T-cell (primary cell): ENCODE measurements around the gene FCMR. TPM values are rescaled to one million over a fixed set of nuclear protein-coding genes. Genes with fewer than 3 reads are reported as not detected.

Experiments
- ATAC-seq, 4 experiments: fragments of 200-7000 bp in 3 of 4; fragments of 150-1000 bp in 1 of 4; cut with Tn5 transposase; replicated peaks in 1 of 4; 1 replicate in 3 of 4; 2 replicates in 1 of 4; pipeline ENCODE4 v1.10.0; 2021; ENCODE audit warnings: moderate library complexity in 3 of 4, mild to moderate bottlenecking in 2 of 4, moderate number of reproducible peaks in 1 of 4
- CTCF ChIA-PET, 2 donors: fragments of 300-600 bp; sonication (Branson Sonifier 250); formaldehyde crosslinking; loops; one replicate each; lab custom pipeline; 2022; ENCODE audit warnings: antibody characterized with exemption in 2 of 2; lab: Charles Lee
- POLR2A ChIA-PET, 2 donors: fragments of 300-600 bp; sonication (Branson Sonifier 250); formaldehyde crosslinking; loops; one replicate each; lab custom pipeline; 2022; ENCODE audit warnings: antibody characterized with exemption in 2 of 2; lab: Charles Lee
- DNase-seq, 35 experiments: peaks; one replicate each; pipeline versions ENCODE4 v3.0.0 to v3.0.0-alpha.2; 2013 to 2023
- H3K27ac ChIP-seq: one replicate; pipeline ENCODE4 v1.5.1; 2013; ENCODE audit warnings: low read length
- H3K27me3 ChIP-seq, 2 experiments: replicated peaks in 1 of 2; 1 replicate in 1 of 2; 2 replicates in 1 of 2; pipeline versions ENCODE4 v1.6.1 to v1.7.0; 2013; ENCODE audit warnings: low read length in 1 of 2, mixed read lengths in 1 of 2; ENCODE audit not compliant: control insufficient read depth in 2 of 2, insufficient read depth in 2 of 2; ENCODE audit errors: extremely low read depth in 1 of 2
- H3K36me3 ChIP-seq, 2 donors: 1 replicate in 1 of 2; 2 replicates in 1 of 2; pipeline versions ENCODE4 v1.6.1 to v1.7.0; 2013; ENCODE audit warnings: low read length in 1 of 2; ENCODE audit not compliant: control insufficient read depth in 2 of 2, insufficient read depth in 1 of 2; ENCODE audit errors: extremely low read depth in 1 of 2
- H3K4me1 ChIP-seq, 2 experiments: 1 replicate in 1 of 2; 2 replicates in 1 of 2; pipeline versions ENCODE4 v1.6.1 to v1.7.0; 2013; ENCODE audit warnings: low read length in 2 of 2, mixed read lengths in 1 of 2; ENCODE audit not compliant: insufficient read depth in 2 of 2, control insufficient read depth in 1 of 2; ENCODE audit errors: extremely low read depth in 1 of 2
- H3K4me3 ChIP-seq, 2 donors: 1 replicate in 1 of 2; 2 replicates in 1 of 2; pipeline versions ENCODE4 v1.5.1 to v1.7.0; 2013; ENCODE audit warnings: mild to moderate bottlenecking in 2 of 2, low read length in 1 of 2, moderate library complexity in 1 of 2; ENCODE audit not compliant: control insufficient read depth in 1 of 2; ENCODE audit errors: extremely low read depth in 1 of 2
- H3K9me3 ChIP-seq: 2 replicates; pipeline ENCODE4 v1.7.0; 2013
- H3K27ac Mint-ChIP-seq, 2 donors: one replicate each; pipeline ENCODE4 v1.8.0; 2020 to 2021; ENCODE audit warnings: mild to moderate bottlenecking in 2 of 2, mixed read lengths in 2 of 2
- H3K27me3 Mint-ChIP-seq, 2 donors: one replicate each; pipeline ENCODE4 v1.8.0; 2021 to 2022; ENCODE audit warnings: mixed read lengths in 2 of 2
- H3K36me3 Mint-ChIP-seq: one replicate; pipeline ENCODE4 v1.8.0; 2021; ENCODE audit warnings: mixed read lengths
- H3K4me1 Mint-ChIP-seq, 3 donors: one replicate each; pipeline ENCODE4 v1.8.0; 2020 to 2022; ENCODE audit warnings: mixed read lengths in 3 of 3, mild to moderate bottlenecking in 1 of 3
- H3K4me3 Mint-ChIP-seq, 3 donors: one replicate each; pipeline ENCODE4 v1.8.0; 2020 to 2022; ENCODE audit warnings: mild to moderate bottlenecking in 3 of 3, mixed read lengths in 3 of 3, moderate library complexity in 3 of 3
- H3K9me3 Mint-ChIP-seq, 3 donors: one replicate each; pipeline ENCODE4 v1.8.0; 2020 to 2022; ENCODE audit warnings: mixed read lengths in 3 of 3
- WGBS: methylation state at CpG from one replicate; pipeline ENCODE4 v1.1.5; 2013; ENCODE audit warnings: missing lambda C conversion rate; ENCODE audit not compliant: insufficient coverage; 5-methylcytosine and 5-hydroxymethylcytosine counted together
- total RNA-seq, 35 experiments: library from RNA in 6 of 35; stranded (reverse) in 6 of 35; fragments of 120-200 nt in 1 of 35; gene quantifications; one replicate each; pipeline versions ENCODE4 v1.2.1 to v1.2.4 and lab custom pipeline; 2013 to 2026

Gene FCMR
- total RNA-seq, 5 donors from 2014 or later (not counting 1 experiment from before 2014, with no cell fraction given): 275 to 576 (median 453) TPM

DNA sequence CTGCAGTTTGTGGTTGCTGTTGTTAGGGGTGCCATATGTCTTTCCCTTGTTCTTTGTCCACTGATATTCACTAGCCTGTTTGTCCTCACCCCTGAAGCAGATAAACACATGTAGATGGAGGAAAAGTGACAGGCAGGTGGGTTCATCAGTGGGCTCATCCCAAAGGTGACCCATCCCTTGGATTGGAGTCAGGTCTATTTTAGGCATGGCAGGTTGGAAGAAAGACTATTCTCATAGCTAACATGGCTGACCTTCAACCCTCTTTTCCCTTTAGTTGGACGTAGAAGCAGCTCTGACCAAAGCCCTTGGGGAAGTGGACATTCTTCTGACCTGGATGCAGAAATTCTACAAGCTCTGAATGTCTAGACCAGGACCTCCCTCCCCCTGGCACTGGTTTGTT is 19.0 kb downstream of the FCMR start:
- Histone ChIP-seq H3K27me3 (no peaks in the 10 kb centered on the region), H3K4me3 (no peak overlapping the region), H3K27ac (no peak overlapping the region), H3K4me1 (peaks cover 29 to 55% of the 10 kb centered on the region in 2 experiments), H3K36me3 (peaks cover 18 to 48% of the 10 kb centered on the region in 2 donors), H3K9me3 (no peaks in the 10 kb centered on the region)
- H3K36me3 Mint-ChIP-seq: peaks cover 49% of the 10 kb centered on the region
- ChIA-PET CTCF (no interaction called here), POLR2A (no interaction called here)
- ATAC-seq (no peak), DNase-seq (no peak)
- H3K9me3 Mint-ChIP-seq: no peaks in the 10 kb centered on the region
- H3K4me1 Mint-ChIP-seq: peaks cover 76 to 91% (median 87%) of the 10 kb centered on the region in 3 donors
- WGBS: no CpG with 5 or more reads among the region's 1 CpG
- no peaks in the 10 kb centered on the region for H3K27me3 Mint-ChIP-seq
- peak overlapping the region; percentile 90 to 92 for H3K27ac Mint-ChIP-seq
- H3K4me3 Mint-ChIP-seq: no peak overlapping the region

DNA sequence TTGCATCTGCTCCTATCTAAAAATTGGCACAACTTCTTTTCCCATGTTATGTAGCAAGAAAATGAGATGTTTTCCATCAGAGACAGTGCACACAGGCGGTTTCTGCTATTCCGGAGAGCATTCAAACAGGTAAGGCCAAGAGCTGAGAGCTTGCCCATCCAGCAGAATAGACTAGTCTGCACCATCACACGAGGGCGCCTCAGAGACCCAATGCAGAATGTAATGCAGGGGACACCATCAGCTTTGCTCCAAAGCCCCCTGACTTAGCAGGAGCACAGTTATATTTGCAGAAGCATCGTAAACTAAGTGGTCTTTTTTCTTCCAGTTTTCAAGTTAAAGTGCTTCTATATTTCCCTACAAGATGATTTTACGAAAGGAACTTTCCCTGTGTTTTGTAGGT is 19.8 kb downstream of the FCMR start:
- Histone ChIP-seq H3K27ac (no peak overlapping the region), H3K4me3 (no peak overlapping the region), H3K9me3 (no peaks in the 10 kb centered on the region), H3K27me3 (no peaks in the 10 kb centered on the region), H3K4me1 (peaks cover 22 to 47% of the 10 kb centered on the region in 2 experiments), H3K36me3 (peaks cover 17 to 40% of the 10 kb centered on the region in 2 donors)
- ChIA-PET CTCF (interaction anchor here in 1 of 2 donors (0.6 kb wide), 1 partner anchor 148 kb away, joined by 3 read pairs; no protein-coding TSS in a partner anchor), POLR2A (interaction anchor here in 1 of 2 donors (0.6 kb wide), 1 partner anchor 82 kb away, joined by 3 read pairs; no protein-coding TSS in a partner anchor)
- peaks cover 81 to 90% (median 85%) of the 10 kb centered on the region in 3 donors for H3K4me1 Mint-ChIP-seq
- H3K27ac Mint-ChIP-seq: peak overlapping the region; percentile 58 to 87
- WGBS: 94% methylated on average over 4 of the region's 6 CpGs
- DNase-seq (no peak), ATAC-seq (no peak)
- H3K9me3 Mint-ChIP-seq: no peaks in the 10 kb centered on the region
- H3K4me3 Mint-ChIP-seq: no peak overlapping the region
- H3K27me3 Mint-ChIP-seq: no peaks in the 10 kb centered on the region
- H3K36me3 Mint-ChIP-seq: peaks cover 49% of the 10 kb centered on the region

DNA sequence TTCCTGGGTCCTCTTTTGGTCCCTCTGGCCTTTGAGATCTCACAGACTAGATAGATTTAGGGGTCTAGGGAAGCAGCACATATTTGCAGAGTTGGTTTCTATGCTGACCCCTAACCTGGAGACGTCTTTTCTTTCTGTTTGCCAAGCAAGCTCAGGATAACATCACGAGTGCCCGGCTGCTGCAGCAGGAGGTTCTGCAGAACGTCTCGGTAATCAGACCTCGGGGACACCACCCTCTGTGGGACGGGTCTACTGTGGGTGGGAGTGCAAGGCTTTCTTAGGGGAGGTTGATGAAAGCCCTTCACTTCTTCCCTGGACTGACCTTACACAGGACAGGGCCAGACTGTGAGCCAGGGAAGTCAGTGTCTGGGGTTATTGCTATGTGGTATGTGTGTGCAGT is 21.6 kb downstream of the FCMR start:
- no peak for DNase-seq
- Histone ChIP-seq H3K4me3 (no peak overlapping the region), H3K4me1 (peaks cover 6 to 33% of the 10 kb centered on the region in 2 experiments), H3K27me3 (peaks cover 0 to 7% of the 10 kb centered on the region in 2 experiments), H3K36me3 (peaks cover 16 to 26% of the 10 kb centered on the region in 2 donors), H3K27ac (peak overlapping the region; percentile 20), H3K9me3 (no peaks in the 10 kb centered on the region)
- Mint-ChIP-seq H3K27me3 (no peaks in the 10 kb centered on the region), H3K4me3 (no peak overlapping the region), H3K4me1 (peaks cover 70 to 85% (median 74%) of the 10 kb centered on the region in 3 donors), H3K9me3 (no peaks in the 10 kb centered on the region), H3K36me3 (peaks cover 34% of the 10 kb centered on the region), H3K27ac (peak overlapping the region; percentile 58 to 87)
- CTCF ChIA-PET: interaction anchor here (0.6 to 1.4 kb wide), 3 partner anchors 9 to 34 kb away, joined by 3 to 5 read pairs (median 5); no protein-coding TSS in a partner anchor
- peak in 1 of 4 experiments; percentile 12 for ATAC-seq
- WGBS: no CpG with 5 or more reads among the region's 7 CpGs
- POLR2A ChIA-PET: no interaction called here

DNA sequence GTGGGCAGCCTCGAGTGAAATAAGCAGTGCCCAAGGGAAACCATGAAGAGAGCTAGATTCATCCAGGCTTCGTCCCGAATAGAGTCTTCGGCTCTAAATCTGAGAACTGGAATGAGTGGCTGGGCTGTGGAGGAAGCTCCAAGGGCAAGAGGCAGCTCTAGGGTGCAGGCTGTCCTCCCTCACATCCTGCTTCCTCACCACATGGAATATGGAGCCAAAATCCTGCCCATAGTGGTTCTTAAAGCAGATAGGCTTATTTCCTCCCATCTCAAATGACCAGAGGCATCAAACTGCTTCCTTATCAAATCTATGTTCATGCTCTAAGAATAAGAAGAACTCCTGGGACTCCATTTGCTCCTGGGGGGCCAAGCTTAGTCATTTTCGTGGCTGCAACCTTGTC is 22.0 kb downstream of the FCMR start:
- peaks cover 12 to 22% of the 10 kb centered on the region in 2 donors for H3K36me3 ChIP-seq
- Mint-ChIP-seq H3K27me3 (no peaks in the 10 kb centered on the region), H3K4me3 (no peak overlapping the region), H3K36me3 (peaks cover 29% of the 10 kb centered on the region), H3K27ac (peak overlapping the region; percentile 58 to 87), H3K9me3 (no peaks in the 10 kb centered on the region), H3K4me1 (peaks cover 66 to 81% (median 70%) of the 10 kb centered on the region in 3 donors)
- H3K27me3 ChIP-seq: peaks cover 0 to 7% of the 10 kb centered on the region in 2 experiments
- peak in 1 of 4 experiments; percentile 4 for ATAC-seq
- no peak for DNase-seq
- WGBS: 80% methylated on average over 1 of the region's 5 CpGs
- peaks cover 3 to 29% of the 10 kb centered on the region in 2 experiments for H3K4me1 ChIP-seq
- H3K9me3 ChIP-seq: no peaks in the 10 kb centered on the region
- no peak overlapping the region for H3K4me3 ChIP-seq
- ChIA-PET CTCF (interaction anchor here (0.6 to 1.0 kb wide), 2 partner anchors 10 to 34 kb away, joined by 3 to 5 read pairs; no protein-coding TSS in a partner anchor), POLR2A (no interaction called here)
- no peak overlapping the region for H3K27ac ChIP-seq

DNA sequence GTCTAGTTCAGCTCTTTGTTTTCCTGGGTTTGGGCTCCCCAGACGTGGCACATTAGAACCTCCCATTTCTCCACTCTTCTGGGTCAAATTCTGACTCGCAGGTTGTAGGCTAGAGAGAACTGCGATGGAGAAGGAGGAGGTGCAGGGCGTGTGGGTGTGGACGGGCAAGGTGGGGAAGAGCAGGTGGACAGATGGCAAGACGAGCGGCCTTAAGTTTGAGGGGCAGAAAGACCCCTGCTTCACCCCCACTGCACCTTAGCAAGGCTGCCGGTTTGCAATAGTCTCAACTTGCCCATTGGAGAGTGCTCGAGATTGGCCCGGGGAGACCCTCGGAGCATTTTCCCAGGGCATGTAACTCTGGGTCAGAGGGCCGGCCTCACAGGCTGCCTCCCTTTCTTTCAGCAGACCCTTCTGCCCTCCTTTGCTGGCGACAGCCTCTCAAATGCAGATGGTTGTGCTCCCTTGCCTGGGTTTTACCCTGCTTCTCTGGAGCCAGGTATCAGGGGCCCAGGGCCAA is 22.8 kb downstream of the FCMR start:
- WGBS: 89% methylated on average over 6 of the region's 13 CpGs
- peak overlapping the region; percentile 69 to 76 for H3K27ac Mint-ChIP-seq
- H3K27me3 ChIP-seq: peaks cover 0 to 7% of the 10 kb centered on the region in 2 experiments
- peaks cover 0 to 24% of the 10 kb centered on the region in 2 experiments for H3K4me1 ChIP-seq
- no peak overlapping the region for H3K27ac ChIP-seq
- POLR2A ChIA-PET: no interaction called here
- no peak overlapping the region for H3K4me3 Mint-ChIP-seq
- H3K36me3 ChIP-seq: peaks cover 8 to 14% of the 10 kb centered on the region in 2 donors
- no peaks in the 10 kb centered on the region for H3K9me3 Mint-ChIP-seq
- H3K27me3 Mint-ChIP-seq: no peaks in the 10 kb centered on the region
- ATAC-seq (no peak), DNase-seq (no peak)
- no peak overlapping the region for H3K4me3 ChIP-seq
- H3K4me1 Mint-ChIP-seq: peaks cover 60 to 78% (median 62%) of the 10 kb centered on the region in 3 donors
- no peaks in the 10 kb centered on the region for H3K9me3 ChIP-seq
- CTCF ChIA-PET: interaction anchor here in 1 of 2 donors (0.6 to 1.0 kb wide), 3 partner anchors 8 to 87 kb away, joined by 3 read pairs; no protein-coding TSS in a partner anchor
- peaks cover 22% of the 10 kb centered on the region for H3K36me3 Mint-ChIP-seq

DNA sequence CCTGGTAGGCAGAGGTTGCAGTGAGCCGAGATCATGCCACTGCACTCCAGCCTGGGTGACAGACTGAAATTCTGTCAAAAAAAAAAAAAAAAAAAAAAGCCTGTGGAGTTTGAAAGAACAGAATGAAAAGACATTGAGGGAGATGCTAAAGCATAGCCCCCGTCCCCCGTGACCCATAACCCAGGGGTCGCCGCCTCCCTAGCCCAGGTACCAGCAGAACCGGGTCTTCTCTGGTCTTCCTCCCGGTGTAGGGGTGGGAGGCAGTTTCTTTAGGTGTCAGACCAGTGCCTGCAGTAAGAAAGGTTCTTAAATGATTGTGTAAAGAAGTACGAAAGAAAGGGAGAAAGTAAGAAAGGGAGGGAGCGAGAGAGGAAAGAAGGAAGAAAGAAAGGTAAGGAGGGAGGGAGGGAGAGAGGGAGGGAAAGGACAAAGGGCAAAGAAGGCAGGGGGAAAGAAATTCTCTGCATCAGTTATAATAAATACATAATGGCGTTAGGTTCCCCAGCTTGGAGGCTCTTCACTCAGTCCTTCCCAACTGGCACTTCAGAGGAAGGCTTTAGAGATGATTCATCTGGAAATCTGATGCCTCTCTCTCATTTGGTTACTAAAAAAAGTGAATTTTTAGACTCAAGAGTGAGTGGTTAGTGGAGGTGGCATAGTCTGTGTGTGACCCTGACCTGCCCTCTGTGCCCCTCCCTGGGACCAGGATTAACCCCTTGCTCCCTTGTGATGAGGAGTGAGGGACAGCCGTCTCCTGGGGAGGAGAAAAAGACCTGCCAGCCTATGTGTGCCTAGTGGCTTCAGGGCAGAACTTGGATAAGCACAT is 23.4 kb downstream of the FCMR start:
- ATAC-seq (no peak), DNase-seq (no peak)
- Mint-ChIP-seq H3K27me3 (no peaks in the 10 kb centered on the region), H3K36me3 (peaks cover 15% of the 10 kb centered on the region), H3K9me3 (no peaks in the 10 kb centered on the region), H3K4me1 (peaks cover 54 to 72% (median 55%) of the 10 kb centered on the region in 3 donors), H3K27ac (peak overlapping the region; percentile 69 to 76), H3K4me3 (no peak overlapping the region)
- ChIA-PET POLR2A (no interaction called here), CTCF (interaction anchor here (0.5 to 0.7 kb wide), 5 partner anchors 9 to 87 kb away, joined by 3 to 4 read pairs (median 3); no protein-coding TSS in a partner anchor)
- Histone ChIP-seq H3K36me3 (peaks cover 5 to 8% of the 10 kb centered on the region in 2 donors), H3K27ac (no peak overlapping the region), H3K4me3 (no peak overlapping the region), H3K9me3 (no peaks in the 10 kb centered on the region), H3K27me3 (peaks cover 0 to 7% of the 10 kb centered on the region in 2 experiments), H3K4me1 (peaks cover 0 to 24% of the 10 kb centered on the region in 2 experiments)
- WGBS: 90% methylated on average over 3 of the region's 11 CpGs
